SH-SY5Y (cell line): ENCODE data around the gene ARR3.

ENCODE experiments used
- GATA2 ChIP-seq: IDR thresholded peaks from 2 replicates; pipeline ENCODE4 v1.6.1; 2011; ENCODE audit warnings: mild to moderate bottlenecking, low read depth, low read length
- GATA3 ChIP-seq: IDR thresholded peaks from 2 replicates; pipeline ENCODE4 v1.6.1; 2011; ENCODE audit warnings: low read depth, mild to moderate bottlenecking, low read length, moderate library complexity

DNA sequence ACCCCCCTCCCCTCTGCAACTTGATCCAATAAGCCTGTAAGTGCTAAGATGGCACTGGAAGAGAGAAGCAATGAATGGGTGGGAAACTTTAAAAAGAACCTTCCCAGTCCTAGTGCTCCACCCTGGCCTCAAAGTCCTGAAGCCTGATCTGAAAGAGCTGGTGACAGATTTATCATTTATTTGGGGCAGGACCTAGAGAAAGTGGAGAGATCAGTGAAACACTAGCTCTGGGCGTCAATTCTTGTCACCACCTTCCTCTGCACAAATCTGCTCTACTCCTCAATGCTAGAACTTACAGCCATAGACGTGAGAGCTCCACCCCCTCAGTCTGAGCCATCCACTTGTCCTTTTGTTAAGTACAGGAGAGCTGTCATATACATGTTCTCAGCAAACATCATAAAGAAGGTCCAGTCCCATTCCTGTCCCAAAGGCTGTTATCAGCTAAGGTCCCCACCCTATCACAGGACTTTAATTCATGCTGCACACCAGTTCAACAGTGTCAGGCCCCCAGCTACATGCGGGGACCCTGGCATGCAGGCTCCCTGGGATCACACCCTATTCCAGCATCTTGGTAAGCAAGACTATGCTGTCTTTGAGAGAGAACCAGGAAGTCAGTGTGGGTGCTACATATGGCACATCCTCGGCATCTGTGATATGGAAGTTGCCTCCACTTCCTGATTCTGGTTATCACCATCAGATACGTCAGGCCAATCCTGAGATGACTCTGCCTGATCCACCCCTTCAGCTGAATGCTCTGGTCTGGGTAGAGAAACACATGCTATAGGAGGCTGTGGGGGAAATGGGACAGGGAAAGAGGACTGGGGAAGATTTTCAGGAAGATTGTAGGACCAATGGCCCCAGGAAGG is 10.5 kb upstream of the ARR3 start:
- TF ChIP-seq GATA3, result no peak
- TF ChIP-seq GATA2, result no peak
